Subcutaneous adipose tissue (tissue), 4 donors: Measurements from ENCODE around the gene EFCAB5. TPM values are rescaled to one million over a fixed set of nuclear protein-coding genes. Genes with fewer than 3 reads are reported as not detected.

Source experiments
- total RNA-seq, 4 donors: library from RNA; depleted of rRNA; stranded (reverse); fragments of >200 nt; gene quantifications; one replicate each; pipeline ENCODE4 v1.1.0, GENCODE V29; 2016
- TF ChIP-seq, protein P1 (sequence below): fragments of 450-650 bp; IDR thresholded peaks from one replicate; pipeline ENCODE4 v1.5.1; 2016; ENCODE audit warnings: low read depth, mild to moderate bottlenecking, control low read depth, antibody characterized with exemption, moderate library complexity

The EFCAB5 gene
- total RNA-seq, 4 donors from 2014 or later, result under 0.01 to 0.34 TPM; not detected in 2

DNA sequence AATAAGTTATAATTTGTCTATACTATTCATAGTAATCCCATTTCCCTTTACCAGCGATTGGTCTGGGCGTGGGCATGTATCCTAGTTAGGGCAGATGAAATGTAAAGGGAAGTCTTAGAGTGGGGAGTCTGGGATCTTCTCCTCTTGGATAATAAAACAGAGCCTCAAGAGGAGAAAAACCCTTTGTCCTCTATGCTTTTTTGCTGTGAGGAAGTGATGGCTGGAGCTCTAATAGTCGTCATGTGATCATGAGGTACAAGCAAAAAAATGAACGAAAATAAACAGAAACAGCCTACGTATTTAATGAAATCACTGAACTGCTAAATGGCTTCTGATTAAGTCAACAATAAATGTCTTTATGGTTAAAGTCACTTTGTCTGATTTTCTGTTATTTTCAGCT is 26.8 kb downstream of the EFCAB5 start:
- TF ChIP-seq, protein P1, sequence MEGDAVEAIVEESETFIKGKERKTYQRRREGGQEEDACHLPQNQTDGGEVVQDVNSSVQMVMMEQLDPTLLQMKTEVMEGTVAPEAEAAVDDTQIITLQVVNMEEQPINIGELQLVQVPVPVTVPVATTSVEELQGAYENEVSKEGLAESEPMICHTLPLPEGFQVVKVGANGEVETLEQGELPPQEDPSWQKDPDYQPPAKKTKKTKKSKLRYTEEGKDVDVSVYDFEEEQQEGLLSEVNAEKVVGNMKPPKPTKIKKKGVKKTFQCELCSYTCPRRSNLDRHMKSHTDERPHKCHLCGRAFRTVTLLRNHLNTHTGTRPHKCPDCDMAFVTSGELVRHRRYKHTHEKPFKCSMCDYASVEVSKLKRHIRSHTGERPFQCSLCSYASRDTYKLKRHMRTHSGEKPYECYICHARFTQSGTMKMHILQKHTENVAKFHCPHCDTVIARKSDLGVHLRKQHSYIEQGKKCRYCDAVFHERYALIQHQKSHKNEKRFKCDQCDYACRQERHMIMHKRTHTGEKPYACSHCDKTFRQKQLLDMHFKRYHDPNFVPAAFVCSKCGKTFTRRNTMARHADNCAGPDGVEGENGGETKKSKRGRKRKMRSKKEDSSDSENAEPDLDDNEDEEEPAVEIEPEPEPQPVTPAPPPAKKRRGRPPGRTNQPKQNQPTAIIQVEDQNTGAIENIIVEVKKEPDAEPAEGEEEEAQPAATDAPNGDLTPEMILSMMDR, result no peak

DNA sequence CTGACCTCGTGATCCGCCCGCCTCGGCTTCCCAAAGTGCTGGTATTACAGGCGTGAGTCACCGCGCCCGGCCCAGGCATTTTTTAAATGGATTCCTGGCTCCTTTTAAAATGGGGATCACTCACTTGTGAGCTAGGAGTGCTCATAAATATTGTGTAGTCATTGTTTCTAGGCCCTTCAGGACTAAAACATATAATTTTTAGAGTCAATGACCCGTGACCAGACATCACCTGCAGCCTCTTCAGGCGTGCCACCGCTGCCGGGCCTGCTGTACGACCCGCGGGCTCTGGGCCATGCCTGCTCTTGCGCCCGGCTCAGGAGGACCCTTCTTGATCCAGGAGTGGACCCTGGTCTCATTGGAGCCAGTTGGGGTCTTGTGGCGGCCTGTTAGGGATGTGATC is 30.8 kb downstream of the EFCAB5 start:
- TF ChIP-seq, protein P1, result no peak

DNA sequence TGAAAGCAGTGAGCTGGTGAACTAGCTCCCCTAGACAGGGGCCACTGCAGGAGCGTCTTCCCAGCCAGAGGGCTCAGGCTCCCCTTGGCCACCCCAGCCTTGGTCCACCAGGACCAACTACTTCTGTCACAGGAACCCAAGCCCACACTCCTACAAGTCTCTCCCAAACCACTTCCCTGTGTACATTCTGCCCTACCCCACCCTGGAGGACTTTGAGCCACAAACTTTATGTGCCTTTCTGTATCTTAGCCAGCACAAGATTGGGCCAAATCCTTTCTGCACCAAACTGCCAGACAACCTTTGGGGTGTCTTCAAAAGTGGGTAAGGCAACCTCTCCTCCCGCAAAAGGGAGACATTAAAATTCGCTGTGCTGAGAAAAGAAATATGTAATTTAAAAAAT is 31.6 kb downstream of the EFCAB5 start:
- TF ChIP-seq, protein P1, result no peak

DNA sequence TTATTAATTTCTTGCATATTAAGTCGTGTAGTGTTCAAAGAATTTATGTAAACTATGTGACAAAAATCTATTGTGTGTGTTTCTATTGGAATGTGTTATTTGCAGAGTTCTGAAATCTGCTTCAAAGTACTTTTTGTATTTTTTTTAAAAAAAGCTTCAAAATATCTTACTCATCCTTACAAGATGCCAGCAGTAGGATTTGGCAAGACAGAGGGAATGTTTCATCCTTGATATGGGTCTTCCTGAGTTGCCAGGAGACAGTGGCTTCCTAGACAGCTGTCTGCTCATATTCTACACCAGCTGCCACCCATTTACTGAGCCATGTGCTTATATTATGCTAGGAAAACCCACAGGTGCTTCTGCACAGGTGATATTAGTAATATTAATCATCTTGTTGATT is 36.4 kb downstream of the EFCAB5 start:
- TF ChIP-seq, protein P1, result no peak

DNA sequence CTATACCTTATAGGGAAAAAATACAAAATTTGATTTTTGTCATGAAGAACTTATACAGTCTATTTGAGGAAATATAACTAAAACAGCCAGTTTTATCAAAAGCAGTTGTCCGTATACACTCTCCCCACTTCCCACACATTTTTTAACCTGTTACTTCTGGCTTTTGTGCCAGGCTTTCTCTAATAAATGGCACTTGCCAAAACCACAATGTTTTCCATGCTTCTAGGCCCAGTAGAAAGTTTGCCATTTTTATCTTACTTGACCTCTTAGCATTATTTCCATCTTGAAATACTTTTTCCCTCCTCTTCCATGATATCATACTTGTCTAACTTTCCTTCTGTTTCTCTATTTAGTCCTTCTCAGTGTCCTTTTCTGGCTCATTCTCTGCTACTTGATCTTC is 38.8 kb downstream of the EFCAB5 start:
- TF ChIP-seq, protein P1, result no peak

DNA sequence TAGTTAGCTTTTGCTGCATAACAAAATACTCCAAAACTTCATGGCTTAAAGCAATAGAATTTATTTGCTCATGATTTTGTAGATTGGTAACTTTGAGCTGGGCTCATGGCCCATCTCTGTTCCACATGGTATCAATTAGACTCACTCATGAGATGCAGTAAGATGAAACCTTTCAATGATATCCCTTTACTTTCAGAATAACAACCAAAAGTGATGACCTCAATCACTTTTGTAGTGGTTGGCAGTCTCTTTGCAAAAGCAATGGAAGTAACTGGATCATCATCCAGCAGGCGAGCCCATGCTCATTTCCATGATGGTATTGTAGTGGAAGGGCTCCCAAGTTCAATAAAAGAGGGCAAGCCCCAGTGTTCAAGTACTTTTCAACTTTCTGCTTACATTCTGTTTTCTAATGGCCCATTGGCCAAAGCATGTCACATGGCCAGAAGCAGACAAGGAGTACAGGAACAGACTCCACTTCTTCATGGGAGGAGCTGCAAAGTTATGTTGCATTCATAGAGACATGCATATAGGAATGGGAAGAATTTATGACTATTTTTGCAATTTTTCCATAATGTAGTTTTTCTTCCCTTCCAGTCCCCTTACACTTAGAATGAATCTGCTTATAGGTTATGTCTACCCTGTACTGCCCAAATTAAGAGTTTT is 41.7 kb downstream of the EFCAB5 start:
- TF ChIP-seq, protein P1, result no peak

DNA sequence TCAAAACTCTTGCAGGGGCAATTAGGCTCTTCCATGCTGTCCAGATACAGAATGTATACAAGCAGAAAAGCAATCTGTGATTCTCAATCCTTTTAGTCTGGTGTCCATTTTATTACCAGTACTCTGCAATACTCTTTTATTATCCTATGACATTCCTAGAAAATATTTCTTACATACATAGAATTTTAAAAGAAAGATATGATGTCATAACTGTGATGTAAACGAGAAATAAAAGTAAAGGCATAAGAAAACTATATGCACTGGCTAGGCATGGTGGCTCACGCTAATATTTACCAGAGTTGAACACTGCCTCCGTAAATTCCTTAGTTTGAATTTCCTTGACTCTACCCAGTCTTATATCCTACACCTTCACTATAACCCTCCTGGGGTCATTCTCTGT is 55.0 kb downstream of the EFCAB5 start:
- TF ChIP-seq, protein P1, result no peak
